CD4-positive, alpha-beta T cell treated with Interleukin-2 at 100 ng/mL for 4 hours (primary cell): ENCODE measurements around the gene NXT1.

Experiments used
- DNase-seq: peaks from one replicate; pipeline ENCODE4 v3.0.0-alpha.2; 2020; ENCODE audit warnings: low spot score

The NXT1 gene

GRCh38 chr20:23391707-23392310 lies 41.2 kb downstream of the NXT1 start:
- DNase-seq, result no peak

DNA sequence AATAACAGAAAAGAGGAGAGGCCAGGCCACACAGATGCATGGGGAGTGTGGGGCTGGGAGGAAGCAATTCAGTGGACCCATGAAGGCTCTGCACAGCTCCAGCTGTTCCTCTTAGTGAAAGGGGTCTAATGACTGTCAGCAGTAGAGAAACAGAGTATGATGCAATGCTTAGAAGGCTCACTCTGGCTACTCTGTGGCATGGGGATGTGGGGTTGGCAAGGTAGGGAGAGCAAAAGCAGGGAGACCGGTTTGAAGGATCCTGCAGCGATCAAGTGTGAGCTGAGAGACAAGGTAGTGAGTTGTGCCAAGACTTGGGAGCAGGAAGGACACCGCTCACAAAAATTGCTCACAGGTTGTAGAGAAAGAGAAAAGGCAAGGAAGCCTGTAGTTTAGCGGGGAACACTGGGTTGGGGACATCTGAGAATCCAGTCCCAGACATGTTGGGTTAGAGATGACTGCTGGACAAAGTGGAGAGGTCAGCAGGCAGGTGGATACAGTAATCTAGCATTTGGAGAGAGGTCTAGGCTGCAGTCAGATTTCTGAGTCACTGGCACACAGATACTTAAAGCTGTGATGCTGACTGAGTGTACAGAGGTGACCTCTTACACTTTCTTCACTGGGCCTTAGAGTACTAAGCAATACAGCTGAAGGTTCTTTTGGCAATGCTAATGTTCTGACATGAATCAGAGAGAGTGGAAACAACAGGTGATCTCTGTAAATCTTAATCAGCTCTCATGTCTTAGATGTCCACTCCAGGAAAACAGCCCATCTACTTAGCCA lies 43.6 kb downstream of the NXT1 start:
- DNase-seq, result no peak

GRCh38 chr20:23396950-23397627 lies 46.5 kb downstream of the NXT1 start:
- no peak for DNase-seq

GRCh38 chr20:23397961-23398360 lies 47.4 kb downstream of the NXT1 start:
- DNase-seq, result peak; percentile 14

GRCh38 chr20:23399568-23400241 lies 49.1 kb downstream of the NXT1 start:
- peak; percentile 16 for DNase-seq

DNA sequence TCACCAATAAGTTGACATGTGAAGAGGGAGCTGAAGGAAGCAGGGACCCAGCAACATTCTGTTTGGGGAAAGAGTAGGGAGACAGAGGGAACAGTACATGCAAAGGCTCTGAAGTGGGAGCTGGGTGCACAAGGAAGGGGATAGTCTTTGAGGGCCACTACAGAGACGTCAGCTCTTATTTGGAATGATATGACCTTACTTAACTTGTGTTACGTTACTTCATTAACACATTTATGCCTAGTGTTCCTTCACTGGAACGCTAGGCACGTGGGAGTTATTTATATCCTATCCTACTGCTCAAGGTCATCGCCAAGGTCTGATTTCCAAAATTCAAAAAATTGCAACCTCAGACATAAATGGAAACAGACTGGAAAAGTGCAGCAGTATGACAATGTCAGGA lies 50.5 kb downstream of the NXT1 start:
- no peak for DNase-seq

GRCh38 chr20:23403751-23404150 lies 53.2 kb downstream of the NXT1 start:
- no peak for DNase-seq

- DNase-seq, result no peak
Measured at GRCh38 chr20:23404196-23404595, 53.6 kb downstream of the NXT1 start.
